Measurements from ENCODE around the gene RPS6KA1. TPM values are rescaled to one million over a fixed set of nuclear protein-coding genes. Genes with fewer than 3 reads are reported as not detected.

Gene RPS6KA1
- total and polyA plus RNA-seq, 9 donors: 4.5 to 11.1 (median 6.6) TPM

- H3K4me3 ChIP-seq (ENCODE audit: low read length): no peak overlapping the region
- H3K9me3 ChIP-seq (replicated peaks; ENCODE audit: control insufficient read depth, low read depth, low read length): no peaks in the 10 kb centered on the region
- 96% methylated on average over 3 of the region's 3 CpGs for WGBS (ENCODE audit: insufficient coverage)
- no peaks in the 10 kb centered on the region for H3K27me3 ChIP-seq (ENCODE audit: control insufficient read depth, insufficient read depth, low read length)
- peak overlapping the region; percentile 42 for H3K27ac ChIP-seq (ENCODE audit: low read length)
- H3K4me1 ChIP-seq (ENCODE audit: control insufficient read depth, insufficient read depth, low read length): peaks cover 41% of the 10 kb centered on the region
- H3K36me3 ChIP-seq (ENCODE audit: control insufficient read depth, insufficient read depth, low read length): no peaks in the 10 kb centered on the region
- no peak for DNase-seq
These were observed 10.8 kb downstream of the RPS6KA1 start for GRCh38 chr1:26540351-26540750.

- H3K27ac ChIP-seq (ENCODE audit: low read length): peak overlapping the region; percentile 71
- H3K4me3 ChIP-seq (ENCODE audit: low read length): no peak overlapping the region
- DNase-seq: no peak
- WGBS (ENCODE audit: insufficient coverage): 64% methylated on average over 5 of the region's 7 CpGs
- no peaks in the 10 kb centered on the region for H3K27me3 ChIP-seq (ENCODE audit: control insufficient read depth, insufficient read depth, low read length)
- no peaks in the 10 kb centered on the region for H3K9me3 ChIP-seq (replicated peaks; ENCODE audit: control insufficient read depth, low read depth, low read length)
- no peaks in the 10 kb centered on the region for H3K36me3 ChIP-seq (ENCODE audit: control insufficient read depth, insufficient read depth, low read length)
- H3K4me1 ChIP-seq (ENCODE audit: control insufficient read depth, insufficient read depth, low read length): peaks cover 33% of the 10 kb centered on the region
These were observed 11.9 kb downstream of the RPS6KA1 start for GRCh38 chr1:26541431-26541815.

GRCh38 chr1:26541816-26542711, 12.5 kb downstream of the RPS6KA1 start:
- peak; percentile 83 for DNase-seq
- Histone ChIP-seq H3K27ac (ENCODE audit: low read length) (peak overlapping the region; percentile 79), H3K36me3 (ENCODE audit: control insufficient read depth, insufficient read depth, low read length) (no peaks in the 10 kb centered on the region), H3K4me1 (ENCODE audit: control insufficient read depth, insufficient read depth, low read length) (peaks cover 27% of the 10 kb centered on the region), H3K27me3 (ENCODE audit: control insufficient read depth, insufficient read depth, low read length) (no peaks in the 10 kb centered on the region), H3K9me3 (replicated peaks; ENCODE audit: control insufficient read depth, low read depth, low read length) (no peaks in the 10 kb centered on the region), H3K4me3 (ENCODE audit: low read length) (no peak overlapping the region)
- WGBS (ENCODE audit: insufficient coverage): 56% methylated on average over 15 of the region's 18 CpGs

GRCh38 chr1:26542771-26543451, 13.3 kb downstream of the RPS6KA1 start:
- Histone ChIP-seq H3K4me1 (ENCODE audit: control insufficient read depth, insufficient read depth, low read length) (peaks cover 20% of the 10 kb centered on the region), H3K4me3 (ENCODE audit: low read length) (peak overlapping the region; percentile 8), H3K9me3 (replicated peaks; ENCODE audit: control insufficient read depth, low read depth, low read length) (no peaks in the 10 kb centered on the region), H3K27ac (ENCODE audit: low read length) (peak overlapping the region; percentile 65), H3K27me3 (ENCODE audit: control insufficient read depth, insufficient read depth, low read length) (no peaks in the 10 kb centered on the region), H3K36me3 (ENCODE audit: control insufficient read depth, insufficient read depth, low read length) (no peaks in the 10 kb centered on the region)
- DNase-seq: no peak
- WGBS (ENCODE audit: insufficient coverage): 80% methylated on average over 5 of the region's 9 CpGs

GRCh38 chr1:26543462-26543861, 13.9 kb downstream of the RPS6KA1 start:
- Histone ChIP-seq H3K4me3 (ENCODE audit: low read length) (peak overlapping the region; percentile 8), H3K27ac (ENCODE audit: low read length) (peak overlapping the region; percentile 65), H3K4me1 (ENCODE audit: control insufficient read depth, insufficient read depth, low read length) (peaks cover 20% of the 10 kb centered on the region), H3K36me3 (ENCODE audit: control insufficient read depth, insufficient read depth, low read length) (no peaks in the 10 kb centered on the region), H3K27me3 (ENCODE audit: control insufficient read depth, insufficient read depth, low read length) (no peaks in the 10 kb centered on the region), H3K9me3 (replicated peaks; ENCODE audit: control insufficient read depth, low read depth, low read length) (no peaks in the 10 kb centered on the region)
- DNase-seq: no peak
- WGBS (ENCODE audit: insufficient coverage): 70% methylated on average over 4 of the region's 5 CpGs

- DNase-seq: no peak
- Histone ChIP-seq H3K9me3 (replicated peaks; ENCODE audit: control insufficient read depth, low read depth, low read length) (no peaks in the 10 kb centered on the region), H3K4me1 (ENCODE audit: control insufficient read depth, insufficient read depth, low read length) (peaks cover 15% of the 10 kb centered on the region), H3K27me3 (ENCODE audit: control insufficient read depth, insufficient read depth, low read length) (no peaks in the 10 kb centered on the region), H3K4me3 (ENCODE audit: low read length) (no peak overlapping the region), H3K27ac (ENCODE audit: low read length) (no peak overlapping the region), H3K36me3 (ENCODE audit: control insufficient read depth, insufficient read depth, low read length) (no peaks in the 10 kb centered on the region)
- WGBS (ENCODE audit: insufficient coverage): 92% methylated on average over 4 of the region's 5 CpGs
These were observed 14.6 kb downstream of the RPS6KA1 start for GRCh38 chr1:26544126-26544525.

- Histone ChIP-seq H3K36me3 (ENCODE audit: control insufficient read depth, insufficient read depth, low read length) (no peaks in the 10 kb centered on the region), H3K9me3 (replicated peaks; ENCODE audit: control insufficient read depth, low read depth, low read length) (no peaks in the 10 kb centered on the region), H3K27me3 (ENCODE audit: control insufficient read depth, insufficient read depth, low read length) (no peaks in the 10 kb centered on the region), H3K4me3 (ENCODE audit: low read length) (peak overlapping the region; percentile 22), H3K27ac (ENCODE audit: low read length) (no peak overlapping the region), H3K4me1 (ENCODE audit: control insufficient read depth, insufficient read depth, low read length) (peaks cover 9% of the 10 kb centered on the region)
- WGBS (ENCODE audit: insufficient coverage): 81% methylated on average over 4 of the region's 4 CpGs
- DNase-seq: no peak
These were observed 16.4 kb downstream of the RPS6KA1 start for GRCh38 chr1:26545969-26546323.

GRCh38 chr1:26546375-26546774, 16.8 kb downstream of the RPS6KA1 start:
- Histone ChIP-seq H3K36me3 (ENCODE audit: control insufficient read depth, insufficient read depth, low read length) (no peaks in the 10 kb centered on the region), H3K4me1 (ENCODE audit: control insufficient read depth, insufficient read depth, low read length) (peaks cover 7% of the 10 kb centered on the region), H3K27me3 (ENCODE audit: control insufficient read depth, insufficient read depth, low read length) (no peaks in the 10 kb centered on the region), H3K9me3 (replicated peaks; ENCODE audit: control insufficient read depth, low read depth, low read length) (no peaks in the 10 kb centered on the region), H3K4me3 (ENCODE audit: low read length) (peak overlapping the region; percentile 22), H3K27ac (ENCODE audit: low read length) (no peak overlapping the region)
- DNase-seq: no peak
- 85% methylated on average over 7 of the region's 8 CpGs for WGBS (ENCODE audit: insufficient coverage)

- Histone ChIP-seq H3K9me3 (replicated peaks; ENCODE audit: control insufficient read depth, low read depth, low read length) (no peaks in the 10 kb centered on the region), H3K4me3 (ENCODE audit: low read length) (no peak overlapping the region), H3K4me1 (ENCODE audit: control insufficient read depth, insufficient read depth, low read length) (peaks cover 3% of the 10 kb centered on the region), H3K36me3 (ENCODE audit: control insufficient read depth, insufficient read depth, low read length) (no peaks in the 10 kb centered on the region), H3K27ac (ENCODE audit: low read length) (no peak overlapping the region), H3K27me3 (ENCODE audit: control insufficient read depth, insufficient read depth, low read length) (no peaks in the 10 kb centered on the region)
- WGBS (ENCODE audit: insufficient coverage): 100% methylated on average over 4 of the region's 7 CpGs
- no peak for DNase-seq
These were observed 17.3 kb downstream of the RPS6KA1 start for GRCh38 chr1:26546819-26547218.

- Histone ChIP-seq H3K36me3 (ENCODE audit: control insufficient read depth, insufficient read depth, low read length) (peaks cover 3% of the 10 kb centered on the region), H3K4me3 (ENCODE audit: low read length) (no peak overlapping the region), H3K9me3 (replicated peaks; ENCODE audit: control insufficient read depth, low read depth, low read length) (no peaks in the 10 kb centered on the region), H3K27me3 (ENCODE audit: control insufficient read depth, insufficient read depth, low read length) (no peaks in the 10 kb centered on the region), H3K4me1 (ENCODE audit: control insufficient read depth, insufficient read depth, low read length) (no peaks in the 10 kb centered on the region), H3K27ac (ENCODE audit: low read length) (no peak overlapping the region)
- no peak for DNase-seq
- 72% methylated on average over 3 of the region's 3 CpGs for WGBS (ENCODE audit: insufficient coverage)
These were observed 19.3 kb downstream of the RPS6KA1 start for GRCh38 chr1:26548841-26549240.

Measured in muscle of leg (tissue), 11 donors.